Parathyroid adenoma (tissue), 2 donors: ENCODE results near the gene CDH4.

Experiments used
- H2AFZ ChIP-seq: fragments of 300-600 bp; sonication (generic); one replicate; pipeline ENCODE4 v1.7.0; 2017; ENCODE audit warnings: antibody characterized with exemption, mild to moderate bottlenecking
- H3K27ac ChIP-seq: fragments of 300-600 bp; sonication (generic); one replicate; pipeline ENCODE4 v1.7.0; 2017
- H3K27me3 ChIP-seq: fragments of 300-600 bp; sonication (generic); one replicate; pipeline ENCODE4 v1.7.0; 2017; ENCODE audit warnings: low read length; ENCODE audit not compliant: control insufficient read depth, insufficient read depth
- H3K36me3 ChIP-seq: fragments of 300-600 bp; sonication (generic); one replicate; pipeline ENCODE4 v1.7.0; 2017; ENCODE audit warnings: low read length; ENCODE audit not compliant: control insufficient read depth, insufficient read depth
- H3K4me1 ChIP-seq: fragments of 300-600 bp; sonication (generic); one replicate; pipeline ENCODE4 v1.7.0; 2017; ENCODE audit warnings: control low read depth
- H3K4me2 ChIP-seq: fragments of 300-600 bp; sonication (generic); one replicate; pipeline ENCODE4 v1.7.0; 2017; ENCODE audit warnings: low read length
- H3K4me3 ChIP-seq: fragments of 300-600 bp; sonication (generic); one replicate; pipeline ENCODE4 v1.7.0; 2017; ENCODE audit warnings: low read depth, low read length
- H3K79me2 ChIP-seq: fragments of 300-600 bp; sonication (generic); one replicate; pipeline ENCODE4 v1.7.0; 2017; ENCODE audit warnings: control low read depth
- H3K9ac ChIP-seq: fragments of 300-600 bp; sonication (generic); one replicate; pipeline ENCODE4 v1.7.0; 2017; ENCODE audit warnings: mild to moderate bottlenecking
- H3K9me3 ChIP-seq: fragments of 300-600 bp; sonication (generic); one replicate; pipeline ENCODE4 v1.7.0; 2017; ENCODE audit warnings: low read length; ENCODE audit not compliant: control insufficient read depth
- TF ChIP-seq, protein P1 (sequence below): fragments of 300-600 bp; sonication (generic); IDR thresholded peaks from one replicate; pipeline ENCODE4 v1.7.0; 2017; ENCODE audit warnings: antibody characterized with exemption, mild to moderate bottlenecking
- donor health status: primary hyperparathyroidism.

The CDH4 gene

DNA sequence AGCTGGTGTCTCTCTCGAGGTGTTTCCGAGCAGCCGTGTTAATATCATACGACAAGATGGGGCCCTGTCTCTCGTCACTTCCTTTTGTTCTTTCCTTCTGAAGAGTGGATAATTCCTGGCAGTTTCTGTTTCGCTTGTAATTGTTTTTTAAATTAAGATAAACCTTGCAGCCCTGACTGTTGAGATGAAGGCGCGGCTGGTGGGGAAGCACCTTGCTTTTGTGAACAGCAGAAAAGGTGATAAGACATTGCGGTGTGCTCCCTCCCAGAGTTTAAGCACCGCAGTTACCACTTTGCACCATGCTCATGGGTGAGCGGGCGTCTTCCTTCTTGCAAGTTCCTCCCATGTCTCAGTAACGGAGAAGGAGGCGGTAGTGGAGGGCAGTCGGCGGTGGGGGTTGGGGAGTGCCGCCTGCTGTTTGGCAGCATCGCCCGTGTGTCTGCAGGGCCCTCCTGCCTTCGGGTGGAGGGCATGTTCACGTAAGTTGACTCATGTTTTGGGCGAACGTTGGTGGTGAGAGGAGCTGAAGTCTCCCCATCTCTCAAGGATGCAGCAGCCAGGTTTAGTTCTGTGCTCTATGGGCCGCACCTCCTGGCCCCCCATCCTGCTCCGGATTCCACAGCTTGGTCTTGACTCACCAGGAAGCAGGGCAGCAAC lies 467.8 kb downstream of the CDH4 start:
- Histone ChIP-seq H2AFZ (no peak overlapping the region), H3K79me2 (no peaks in the 10 kb centered on the region), H3K4me2 (no peak overlapping the region), H3K9ac (no peak overlapping the region), H3K9me3 (no peaks in the 10 kb centered on the region), H3K4me1 (no peaks in the 10 kb centered on the region), H3K27me3 (no peaks in the 10 kb centered on the region), H3K36me3 (no peaks in the 10 kb centered on the region), H3K4me3 (no peak overlapping the region), H3K27ac (no peak overlapping the region)
- TF ChIP-seq, protein P1, sequence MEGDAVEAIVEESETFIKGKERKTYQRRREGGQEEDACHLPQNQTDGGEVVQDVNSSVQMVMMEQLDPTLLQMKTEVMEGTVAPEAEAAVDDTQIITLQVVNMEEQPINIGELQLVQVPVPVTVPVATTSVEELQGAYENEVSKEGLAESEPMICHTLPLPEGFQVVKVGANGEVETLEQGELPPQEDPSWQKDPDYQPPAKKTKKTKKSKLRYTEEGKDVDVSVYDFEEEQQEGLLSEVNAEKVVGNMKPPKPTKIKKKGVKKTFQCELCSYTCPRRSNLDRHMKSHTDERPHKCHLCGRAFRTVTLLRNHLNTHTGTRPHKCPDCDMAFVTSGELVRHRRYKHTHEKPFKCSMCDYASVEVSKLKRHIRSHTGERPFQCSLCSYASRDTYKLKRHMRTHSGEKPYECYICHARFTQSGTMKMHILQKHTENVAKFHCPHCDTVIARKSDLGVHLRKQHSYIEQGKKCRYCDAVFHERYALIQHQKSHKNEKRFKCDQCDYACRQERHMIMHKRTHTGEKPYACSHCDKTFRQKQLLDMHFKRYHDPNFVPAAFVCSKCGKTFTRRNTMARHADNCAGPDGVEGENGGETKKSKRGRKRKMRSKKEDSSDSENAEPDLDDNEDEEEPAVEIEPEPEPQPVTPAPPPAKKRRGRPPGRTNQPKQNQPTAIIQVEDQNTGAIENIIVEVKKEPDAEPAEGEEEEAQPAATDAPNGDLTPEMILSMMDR = no peak

DNA sequence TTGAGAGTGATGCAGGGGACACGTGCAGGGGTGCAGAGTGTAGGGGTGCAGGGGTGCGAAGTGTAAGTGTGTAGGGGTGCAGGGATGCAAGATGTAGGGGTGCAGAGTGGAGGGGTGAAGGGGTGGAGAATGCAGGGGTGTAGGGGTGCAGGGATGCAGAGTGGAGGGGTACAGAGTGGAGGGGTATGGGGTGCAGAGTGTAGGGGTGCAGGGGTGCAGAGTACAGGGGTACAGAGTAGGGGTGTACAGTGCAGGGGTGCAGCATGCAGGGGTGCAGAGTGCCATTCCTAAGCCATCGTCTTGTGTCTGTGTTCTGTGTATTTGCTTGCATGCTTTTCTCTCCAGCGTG lies 468.3 kb downstream of the CDH4 start:
- no peak overlapping the region for H3K4me2 ChIP-seq
- H3K9me3 ChIP-seq = no peaks in the 10 kb centered on the region
- no peak overlapping the region for H2AFZ ChIP-seq
- H3K36me3 ChIP-seq = no peaks in the 10 kb centered on the region
- H3K4me1 ChIP-seq = no peaks in the 10 kb centered on the region
- H3K79me2 ChIP-seq = no peaks in the 10 kb centered on the region
- TF ChIP-seq, protein P1 = no peak
- no peak overlapping the region for H3K4me3 ChIP-seq
- H3K9ac ChIP-seq = no peak overlapping the region
- H3K27ac ChIP-seq = no peak overlapping the region
- H3K27me3 ChIP-seq = no peaks in the 10 kb centered on the region

DNA sequence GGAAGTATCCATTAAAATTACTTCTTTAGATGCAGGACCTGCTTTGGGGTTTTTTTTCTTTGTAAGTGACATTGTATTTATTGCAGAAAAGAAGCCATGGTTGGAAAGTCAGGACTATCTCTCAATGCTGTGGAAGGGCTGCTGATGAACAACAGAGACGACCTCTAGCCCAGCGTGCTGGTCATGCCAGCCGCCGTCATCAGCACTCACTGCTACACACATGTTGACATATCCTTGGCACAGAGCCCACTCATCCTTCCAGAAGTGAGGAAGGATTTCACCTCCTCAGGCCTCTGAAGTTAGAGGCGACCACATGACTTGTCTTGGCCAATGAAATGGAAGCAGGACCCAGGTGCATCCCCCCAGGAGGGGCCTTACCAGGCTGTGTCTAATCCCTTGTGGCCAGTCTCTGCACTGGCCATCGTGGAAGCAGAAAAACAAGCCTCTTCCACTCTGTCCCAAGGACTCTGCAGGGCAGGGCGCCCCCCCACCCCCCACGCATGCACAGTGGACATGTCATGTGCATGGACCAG lies 470.2 kb downstream of the CDH4 start:
- no peaks in the 10 kb centered on the region for H3K36me3 ChIP-seq
- H3K27ac ChIP-seq = no peak overlapping the region
- no peak overlapping the region for H3K4me2 ChIP-seq
- H2AFZ ChIP-seq = no peak overlapping the region
- H3K27me3 ChIP-seq = no peaks in the 10 kb centered on the region
- no peak overlapping the region for H3K4me3 ChIP-seq
- TF ChIP-seq, protein P1 = no peak
- no peaks in the 10 kb centered on the region for H3K79me2 ChIP-seq
- H3K4me1 ChIP-seq = no peaks in the 10 kb centered on the region
- H3K9ac ChIP-seq = no peak overlapping the region
- no peaks in the 10 kb centered on the region for H3K9me3 ChIP-seq

DNA sequence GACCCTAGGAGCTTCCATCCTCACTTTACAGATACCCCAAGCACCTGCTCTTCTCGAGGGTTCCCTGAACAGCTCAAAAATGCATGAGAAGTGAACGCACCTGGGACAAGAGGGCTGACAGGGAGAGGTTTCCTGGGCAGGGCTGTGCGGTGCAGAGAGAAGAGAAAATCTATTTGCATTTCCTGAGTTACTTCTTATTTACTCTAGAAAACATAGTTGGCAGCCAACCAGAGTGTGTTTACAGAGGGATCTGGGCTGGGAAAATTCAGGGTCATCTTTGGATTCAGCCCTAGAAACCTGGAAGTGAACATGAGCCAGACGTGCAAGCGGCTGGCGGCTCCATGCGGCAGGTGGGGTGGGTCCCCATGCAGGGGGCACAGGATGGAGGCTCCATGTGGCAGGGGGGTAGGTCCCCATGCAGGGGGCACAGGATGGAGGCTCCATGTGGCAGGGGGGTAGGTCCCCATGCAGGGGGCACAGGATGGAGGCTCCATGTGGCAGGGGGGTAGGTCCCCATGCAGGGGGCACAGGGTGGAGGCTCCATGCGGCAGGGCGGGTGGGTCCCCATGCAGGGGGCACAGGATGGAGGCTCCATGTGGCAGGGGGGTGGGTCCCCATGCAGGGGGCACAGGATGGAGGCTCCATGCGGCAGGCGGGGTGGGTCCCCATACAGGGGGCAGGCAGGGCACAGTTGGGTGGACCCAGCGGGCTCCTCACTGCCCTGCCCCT lies 471.6 kb downstream of the CDH4 start:
- Histone ChIP-seq H3K79me2 (no peaks in the 10 kb centered on the region), H3K9ac (no peak overlapping the region), H3K36me3 (no peaks in the 10 kb centered on the region), H3K4me2 (no peak overlapping the region), H3K4me1 (no peaks in the 10 kb centered on the region), H3K27ac (no peak overlapping the region), H3K4me3 (no peak overlapping the region), H3K9me3 (no peaks in the 10 kb centered on the region), H2AFZ (no peak overlapping the region), H3K27me3 (no peaks in the 10 kb centered on the region)
- TF ChIP-seq, protein P1 = no peak
